Common myeloid progenitor, CD34-positive (primary cell): ENCODE results near the gene SSTR4.
A peak's percentile ranks its signal among the peaks of the same experiment; 100 is the strongest.

Source experiments
- CTCF ChIA-PET: fragments of 350-600 bp; sonication (Branson Sonifier 250); formaldehyde crosslinking; loops from one replicate; lab custom pipeline; 2021; ENCODE audit warnings: antibody characterized with exemption; lab: Charles Lee
- POLR2A ChIA-PET: fragments of 350-600 bp; sonication (Branson Sonifier 250); formaldehyde crosslinking; loops from one replicate; lab custom pipeline; 2021; ENCODE audit warnings: antibody characterized with exemption; lab: Charles Lee
- DNase-seq, 3 donors: peaks; one replicate each; pipeline versions ENCODE4 v3.0.0 to v3.0.0-alpha.2; 2013
- H3K27ac ChIP-seq, 2 experiments: 1 replicate in 1 of 2; 2 replicates in 1 of 2; pipeline ENCODE4 v1.7.0; 2013; ENCODE audit warnings: inconsistent platforms in 2 of 2, low read length in 2 of 2, mild to moderate bottlenecking in 2 of 2, low read depth in 1 of 2, moderate library complexity in 1 of 2; ENCODE audit not compliant: severe bottlenecking in 2 of 2, insufficient read depth in 1 of 2, poor library complexity in 1 of 2
- H3K27me3 ChIP-seq, 5 experiments: replicated peaks in 2 of 5; 1 replicate in 3 of 5; 2 replicates in 2 of 5; pipeline versions ENCODE4 v1.6.1 to v1.7.0; 2013; ENCODE audit warnings: low read length in 4 of 5, mild to moderate bottlenecking in 2 of 5, moderate library complexity in 2 of 5, inconsistent platforms in 1 of 5; ENCODE audit not compliant: insufficient read depth in 5 of 5, control insufficient read depth in 4 of 5
- H3K36me3 ChIP-seq, 4 experiments: 1 replicate in 2 of 4; 2 replicates in 2 of 4; pipeline versions ENCODE4 v1.6.1 to v1.7.0; 2013; ENCODE audit warnings: low read length in 3 of 4, control low read depth in 1 of 4, mild to moderate bottlenecking in 1 of 4; ENCODE audit not compliant: control insufficient read depth in 4 of 4, insufficient read depth in 4 of 4
- H3K4me1 ChIP-seq, 4 experiments: 1 replicate in 3 of 4; 2 replicates in 1 of 4; pipeline versions ENCODE4 v1.6.1 to v1.7.1; 2013; ENCODE audit warnings: low read length in 3 of 4, mild to moderate bottlenecking in 3 of 4, control low read depth in 1 of 4, inconsistent platforms in 1 of 4, moderate library complexity in 1 of 4; ENCODE audit not compliant: control insufficient read depth in 4 of 4, insufficient read depth in 4 of 4; ENCODE audit errors: control extremely low read depth in 1 of 4
- H3K4me3 ChIP-seq, 7 experiments: 1 replicate in 4 of 7; 2 replicates in 3 of 7; pipeline versions ENCODE4 v1.5.1 to v1.7.0; 2013; ENCODE audit warnings: mild to moderate bottlenecking in 7 of 7, low read length in 6 of 7, moderate library complexity in 6 of 7, inconsistent platforms in 2 of 7, low read depth in 2 of 7, control low read depth in 1 of 7; ENCODE audit not compliant: insufficient read depth in 4 of 7, control insufficient read depth in 1 of 7; ENCODE audit errors: extremely low read depth in 1 of 7
- H3K9me3 ChIP-seq, 5 experiments: 1 replicate in 4 of 5; 2 replicates in 1 of 5; pipeline versions ENCODE4 v1.6.1 to v1.7.1; 2013; ENCODE audit warnings: low read length in 4 of 5, mild to moderate bottlenecking in 2 of 5, inconsistent platforms in 1 of 5, low read depth in 1 of 5, moderate library complexity in 1 of 5; ENCODE audit not compliant: control insufficient read depth in 4 of 5, insufficient read depth in 2 of 5; ENCODE audit errors: control extremely low read depth in 1 of 5
- WGBS: methylation state at CpG from one replicate; pipeline ENCODE4 v1.1.5; 2013; ENCODE audit not compliant: insufficient coverage; 5-methylcytosine and 5-hydroxymethylcytosine counted together

Gene SSTR4

DNA sequence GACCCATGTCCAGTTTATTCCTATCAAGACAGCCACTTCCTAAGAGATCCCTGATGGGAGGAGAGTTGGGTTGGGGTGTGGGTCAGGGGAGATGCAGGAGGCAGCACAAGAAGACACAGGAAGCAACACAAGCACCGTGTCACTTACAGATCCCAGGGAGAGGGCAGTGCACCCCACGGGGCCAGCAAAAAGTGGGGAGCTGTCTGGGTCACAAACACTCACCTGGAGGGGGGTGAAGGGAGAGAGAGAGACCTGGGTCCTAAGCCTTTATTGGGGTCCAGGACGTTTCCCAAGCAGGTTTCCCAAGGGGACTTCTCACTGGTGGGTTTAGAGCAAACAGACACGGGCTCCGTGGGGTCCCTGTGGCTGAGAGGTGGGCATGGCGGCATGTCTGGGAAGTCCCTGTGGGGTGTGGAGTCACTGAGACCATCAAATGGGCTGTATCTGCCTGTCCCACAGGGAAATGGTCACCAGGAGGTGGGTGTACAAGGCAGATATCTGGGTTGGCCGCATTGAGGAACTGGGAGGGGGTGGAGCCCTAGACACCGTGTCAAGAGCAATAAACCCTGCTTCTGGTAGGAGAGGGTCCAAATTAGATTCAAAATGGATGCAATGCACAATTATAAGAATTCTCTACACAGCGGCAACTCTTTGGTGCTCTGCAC lies 52.6 kb downstream of the SSTR4 start:
- Histone ChIP-seq H3K27ac (peak overlapping the region in 1 of 2 experiments; percentile 15), H3K9me3 (no peaks in the 10 kb centered on the region), H3K4me3 (no peak overlapping the region), H3K27me3 (no peaks in the 10 kb centered on the region), H3K36me3 (no peaks in the 10 kb centered on the region), H3K4me1 (peaks cover 14 to 60% (median 41%) of the 10 kb centered on the region in 4 experiments)
- CTCF ChIA-PET, result interaction anchor here (1.1 kb wide), 1 partner anchor 37 kb away, joined by 3 read pairs; no protein-coding TSS in a partner anchor
- 67% methylated on average over 8 of the region's 9 CpGs for WGBS
- DNase-seq, result peak; percentile 12 to 64 (median 50)
- POLR2A ChIA-PET, result no interaction called here
